Measurements from ENCODE around the gene SLC24A3. TPM values are rescaled to one million over a fixed set of nuclear protein-coding genes. Genes with fewer than 3 reads are reported as not detected.

The SLC24A3 gene
- polyA plus RNA-seq, 1 experiment, result 1.7 TPM

GRCh38 chr20:19765913-19766312, 553.5 kb downstream of the SLC24A3 start:
- Histone ChIP-seq H3K27me3 (ENCODE audit: control insufficient read depth, insufficient read depth, low read length) (no peaks in the 10 kb centered on the region), H3K4me3 (ENCODE audit: low read depth, low read length) (no peak overlapping the region), H3K36me3 (ENCODE audit: control insufficient read depth, insufficient read depth, low read length) (peaks cover 1% of the 10 kb centered on the region; the same call in 1 of the 2 replicates)
- no peak for TF ChIP-seq CTCF (IDR thresholded peaks at IDR 0.05; ENCODE audit: insufficient read depth, low read depth, low read length)
- ChIA-PET POLR2A (no interaction called here), CTCF (no interaction called here)
- no peak for DNase-seq (ENCODE audit: low read depth)

- no peak for DNase-seq (ENCODE audit: low read depth)
- H3K27me3 ChIP-seq (ENCODE audit: control insufficient read depth, insufficient read depth, low read length), result no peaks in the 10 kb centered on the region
- no peak for TF ChIP-seq CTCF (IDR thresholded peaks at IDR 0.05; ENCODE audit: insufficient read depth, low read depth, low read length)
- CTCF ChIA-PET, result interaction anchor here (0.6 kb wide), 1 partner anchor 260 kb away, joined by 5 read pairs; no protein-coding TSS in a partner anchor
- POLR2A ChIA-PET, result no interaction called here
- H3K4me3 ChIP-seq (ENCODE audit: low read depth, low read length), result no peak overlapping the region
- peaks cover 3% of the 10 kb centered on the region; the same call in 1 of the 2 replicates for H3K36me3 ChIP-seq (ENCODE audit: control insufficient read depth, insufficient read depth, low read length)
These were observed 554.6 kb downstream of the SLC24A3 start for GRCh38 chr20:19767070-19767469.

GRCh38 chr20:19768325-19768842, 555.9 kb downstream of the SLC24A3 start:
- POLR2A ChIA-PET, result no interaction called here
- TF ChIP-seq CTCF (IDR thresholded peaks at IDR 0.05; ENCODE audit: insufficient read depth, low read depth, low read length), result no peak
- H3K36me3 ChIP-seq (ENCODE audit: control insufficient read depth, insufficient read depth, low read length), result peaks cover 3% of the 10 kb centered on the region; the same call in 1 of the 2 replicates
- no peaks in the 10 kb centered on the region for H3K27me3 ChIP-seq (ENCODE audit: control insufficient read depth, insufficient read depth, low read length)
- CTCF ChIA-PET, result interaction anchor here (3.0 kb wide), 1 partner anchor 8 kb away, joined by 7 read pairs; no protein-coding TSS in a partner anchor
- no peak overlapping the region for H3K4me3 ChIP-seq (ENCODE audit: low read depth, low read length)
- DNase-seq (ENCODE audit: low read depth), result no peak

GRCh38 chr20:19769507-19769906, 557.1 kb downstream of the SLC24A3 start:
- CTCF ChIA-PET, result interaction anchor here (0.7 to 3.0 kb wide), 4 partner anchors 9 to 205 kb away, joined by 3 to 7 read pairs (median 4); no protein-coding TSS in a partner anchor
- DNase-seq (ENCODE audit: low read depth), result no peak
- peaks cover 3% of the 10 kb centered on the region; the same call in 1 of the 2 replicates for H3K36me3 ChIP-seq (ENCODE audit: control insufficient read depth, insufficient read depth, low read length)
- no peak for TF ChIP-seq CTCF (IDR thresholded peaks at IDR 0.05; ENCODE audit: insufficient read depth, low read depth, low read length)
- POLR2A ChIA-PET, result interaction anchor here (0.5 kb wide), 1 partner anchor 12 kb away, joined by 3 read pairs; no protein-coding TSS in a partner anchor
- no peak overlapping the region for H3K4me3 ChIP-seq (ENCODE audit: low read depth, low read length)
- H3K27me3 ChIP-seq (ENCODE audit: control insufficient read depth, insufficient read depth, low read length), result no peaks in the 10 kb centered on the region

- no peak for DNase-seq (ENCODE audit: low read depth)
- Histone ChIP-seq H3K36me3 (ENCODE audit: control insufficient read depth, insufficient read depth, low read length) (peaks cover 3% of the 10 kb centered on the region; the same call in 1 of the 2 replicates), H3K27me3 (ENCODE audit: control insufficient read depth, insufficient read depth, low read length) (no peaks in the 10 kb centered on the region), H3K4me3 (ENCODE audit: low read depth, low read length) (no peak overlapping the region)
- no peak for TF ChIP-seq CTCF (IDR thresholded peaks at IDR 0.05; ENCODE audit: insufficient read depth, low read depth, low read length)
- POLR2A ChIA-PET, result no interaction called here
- CTCF ChIA-PET, result interaction anchor here (0.8 to 3.0 kb wide), 4 partner anchors 10 to 78 kb away, joined by 3 to 7 read pairs (median 4); no protein-coding TSS in a partner anchor
These were observed 557.9 kb downstream of the SLC24A3 start for GRCh38 chr20:19770375-19770774.

Data from BJ (cell line).